Caco-2 (cell line): ENCODE results near the gene ENO3. TPM values are rescaled to one million over a fixed set of nuclear protein-coding genes. Genes with fewer than 3 reads are reported as not detected.
A peak's percentile ranks its signal among the peaks of the same experiment; 100 is the strongest.

Experiments used
- BruUV-seq: library from RNA; stranded (reverse); fragments of 400-500 nt; replicated peaks from 2 replicates; lab custom pipeline; 2021; lab: Mats Ljungman, UMichigan
- CTCF ChIA-PET: fragments of 300-600 bp; sonication (Branson Sonifier 250); formaldehyde crosslinking; loops from one replicate; lab custom pipeline; 2022; ENCODE audit warnings: antibody characterized with exemption; lab: Charles Lee
- POLR2A ChIA-PET: fragments of 300-600 bp; sonication (Branson Sonifier 250); formaldehyde crosslinking; loops from one replicate; lab custom pipeline; 2022; ENCODE audit warnings: antibody characterized with exemption; lab: Charles Lee
- DNase-seq, 2 experiments: peaks; one replicate each; pipeline versions ENCODE4 v3.0.0 to v3.0.0-alpha.2; 2020 to 2022
- H3K27me3 ChIP-seq: replicated peaks from 2 replicates; pipeline ENCODE4 v1.6.0; 2011; ENCODE audit warnings: low read length; ENCODE audit not compliant: control insufficient read depth, insufficient read depth
- H3K36me3 ChIP-seq: 2 replicates; pipeline ENCODE4 v1.5.1; 2011; ENCODE audit warnings: low read length; ENCODE audit not compliant: control insufficient read depth, insufficient read depth
- H3K4me1 ChIP-seq: fragments of 250-450 bp; sonication (Bioruptor Pico); 2 replicates; pipeline ENCODE4 v1.5.1; 2020; ENCODE audit warnings: mild to moderate bottlenecking
- H3K4me3 ChIP-seq: 2 replicates; pipeline ENCODE4 v1.5.1; 2011; ENCODE audit warnings: low read depth, mild to moderate bottlenecking, control low read depth, low read length
- H3K9me3 ChIP-seq: fragments of 250-450 bp; sonication (Bioruptor Pico); 2 replicates; pipeline ENCODE4 v1.5.1; 2020; ENCODE audit warnings: mild to moderate bottlenecking, moderate library complexity
- H3K27ac Mint-ChIP-seq: one replicate; pipeline ENCODE4 v1.8.0; 2022; ENCODE audit warnings: mixed read lengths; ENCODE audit not compliant: unreplicated experiment
- H3K27me3 Mint-ChIP-seq: one replicate; pipeline ENCODE4 v1.8.0; 2022; ENCODE audit warnings: mixed read lengths; ENCODE audit not compliant: insufficient read depth, unreplicated experiment
- H3K36me3 Mint-ChIP-seq: one replicate; pipeline ENCODE4 v1.8.0; 2022; ENCODE audit warnings: mild to moderate bottlenecking, mixed read lengths; ENCODE audit not compliant: insufficient read depth, unreplicated experiment
- H3K4me1 Mint-ChIP-seq: one replicate; pipeline ENCODE4 v1.8.0; 2022; ENCODE audit warnings: low read depth, mixed read lengths; ENCODE audit not compliant: unreplicated experiment
- H3K4me3 Mint-ChIP-seq: one replicate; pipeline ENCODE4 v1.8.0; 2022; ENCODE audit warnings: mild to moderate bottlenecking, moderate library complexity, mixed read lengths; ENCODE audit not compliant: unreplicated experiment
- H3K9me3 Mint-ChIP-seq: one replicate; pipeline ENCODE4 v1.8.0; 2022; ENCODE audit warnings: mixed read lengths; ENCODE audit not compliant: unreplicated experiment
- intact Hi-C: fragments of 100-400 bp; cut with micrococcal nuclease; formaldehyde crosslinking; loops from one replicate; pipeline ENCODE4 v1.10.0; 2022; ENCODE audit not compliant: unreplicated experiment
- total RNA-seq: library from RNA; stranded (reverse); gene quantifications from 2 replicates; pipeline ENCODE4 v1.2.3, GENCODE V29; 2022
- TF ChIP-seq, protein P1 (sequence below), 2 experiments: fragments of 200-600 bp in 1 of 2; IDR thresholded peaks; 1 replicate in 1 of 2; 2 replicates in 1 of 2; pipeline versions ENCODE4 v1.5.1 to v1.8.0; 2011 to 2022; ENCODE audit warnings: antibody characterized with exemption in 1 of 2, control low read depth in 1 of 2, inconsistent platforms in 1 of 2, low read depth in 1 of 2, low read length in 1 of 2, mild to moderate bottlenecking in 1 of 2, moderate library complexity in 1 of 2; ENCODE audit not compliant: insufficient read depth in 1 of 2, severe bottlenecking in 1 of 2, unreplicated experiment in 1 of 2

The ENO3 gene
- total RNA-seq, 1 experiment from 2014 or later = 8.1 TPM

DNA sequence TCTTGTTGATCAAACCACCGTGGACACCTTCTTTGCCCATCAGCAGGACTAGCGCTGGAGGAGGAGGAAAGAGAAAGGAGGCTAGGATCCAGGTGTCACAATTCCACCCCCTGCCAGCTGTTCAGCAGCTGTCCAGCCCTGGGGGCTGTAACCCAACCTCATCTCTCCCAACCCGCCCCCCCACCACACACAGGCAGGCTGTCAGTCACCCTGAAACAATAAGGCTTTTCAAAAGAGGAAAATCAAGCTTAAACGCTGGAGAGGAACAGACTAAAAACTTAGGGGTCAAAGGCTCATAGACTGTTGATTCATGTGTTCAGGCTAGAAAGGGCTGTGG lies 5.0 kb upstream of the ENO3 start:
- DNase-seq = no peak
- intact Hi-C loops = no loop called here
- TF ChIP-seq, protein P1, sequence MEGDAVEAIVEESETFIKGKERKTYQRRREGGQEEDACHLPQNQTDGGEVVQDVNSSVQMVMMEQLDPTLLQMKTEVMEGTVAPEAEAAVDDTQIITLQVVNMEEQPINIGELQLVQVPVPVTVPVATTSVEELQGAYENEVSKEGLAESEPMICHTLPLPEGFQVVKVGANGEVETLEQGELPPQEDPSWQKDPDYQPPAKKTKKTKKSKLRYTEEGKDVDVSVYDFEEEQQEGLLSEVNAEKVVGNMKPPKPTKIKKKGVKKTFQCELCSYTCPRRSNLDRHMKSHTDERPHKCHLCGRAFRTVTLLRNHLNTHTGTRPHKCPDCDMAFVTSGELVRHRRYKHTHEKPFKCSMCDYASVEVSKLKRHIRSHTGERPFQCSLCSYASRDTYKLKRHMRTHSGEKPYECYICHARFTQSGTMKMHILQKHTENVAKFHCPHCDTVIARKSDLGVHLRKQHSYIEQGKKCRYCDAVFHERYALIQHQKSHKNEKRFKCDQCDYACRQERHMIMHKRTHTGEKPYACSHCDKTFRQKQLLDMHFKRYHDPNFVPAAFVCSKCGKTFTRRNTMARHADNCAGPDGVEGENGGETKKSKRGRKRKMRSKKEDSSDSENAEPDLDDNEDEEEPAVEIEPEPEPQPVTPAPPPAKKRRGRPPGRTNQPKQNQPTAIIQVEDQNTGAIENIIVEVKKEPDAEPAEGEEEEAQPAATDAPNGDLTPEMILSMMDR (IDR thresholded peaks at IDR 0.05; ENCODE audit: insufficient read depth in 1 of 2, low read depth in 1 of 2, low read length in 1 of 2, severe bottlenecking in 1 of 2, unreplicated experiment in 1 of 2) = no peak
- no peaks in the 10 kb centered on the region for H3K27me3 Mint-ChIP-seq
- Histone ChIP-seq H3K4me1 (0 out of 2 replicates have a peak, but pooled peaks cover 7% of the 10 kb centered on the region), H3K4me3 (no peak overlapping the region), H3K36me3 (no peaks in the 10 kb centered on the region; the same call in 1 of the 2 replicates), H3K27me3 (no peaks in the 10 kb centered on the region), H3K9me3 (no peaks in the 10 kb centered on the region)
- H3K4me3 Mint-ChIP-seq = peak overlapping the region; percentile 85
- peaks cover 8% of the 10 kb centered on the region for H3K4me1 Mint-ChIP-seq
- no TSS peak for BruUV-seq
- no peaks in the 10 kb centered on the region for H3K9me3 Mint-ChIP-seq
- H3K36me3 Mint-ChIP-seq = peaks cover 43% of the 10 kb centered on the region
- POLR2A ChIA-PET = no interaction called here
- H3K27ac Mint-ChIP-seq = peak overlapping the region; percentile 87
- CTCF ChIA-PET = no interaction called here

DNA sequence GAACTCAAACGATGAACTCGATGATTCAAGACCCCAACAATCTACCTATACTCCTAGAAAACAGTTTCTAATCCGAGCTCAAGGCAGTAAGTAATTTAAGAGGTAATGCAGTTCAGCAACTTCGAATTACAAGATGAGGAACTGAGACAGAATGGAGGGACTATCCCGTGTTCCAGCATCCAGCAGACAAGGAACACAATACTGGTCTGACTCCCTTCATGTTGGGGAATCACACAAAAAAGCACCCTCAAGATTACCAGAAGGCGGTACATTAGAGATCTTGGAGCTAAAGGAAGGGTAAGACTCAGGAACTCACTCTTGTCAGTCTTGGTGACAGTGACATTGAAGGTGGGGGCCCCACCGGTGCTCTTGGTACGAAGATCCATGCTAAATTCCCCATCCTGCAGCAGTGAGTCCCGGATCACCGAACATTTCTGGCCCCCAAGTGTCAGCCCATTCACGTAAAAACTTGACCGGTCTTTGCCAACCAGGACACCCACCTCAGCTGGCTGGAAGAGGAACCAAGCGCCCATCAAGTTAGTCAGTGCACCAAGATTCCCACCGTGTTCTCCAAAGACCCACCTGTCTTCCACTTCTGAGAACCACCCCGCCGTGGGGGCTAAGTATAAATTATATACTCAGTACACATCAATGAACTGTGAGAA lies 4.5 kb upstream of the ENO3 start:
- peaks cover 43% of the 10 kb centered on the region for H3K36me3 Mint-ChIP-seq
- peak overlapping the region; percentile 87 for H3K27ac Mint-ChIP-seq
- H3K9me3 Mint-ChIP-seq = no peaks in the 10 kb centered on the region
- H3K4me1 Mint-ChIP-seq = peaks cover 9% of the 10 kb centered on the region
- H3K27me3 Mint-ChIP-seq = no peaks in the 10 kb centered on the region
- H3K4me3 ChIP-seq = peak overlapping the region; percentile 97
- TF ChIP-seq, protein P1 (IDR thresholded peaks at IDR 0.05; ENCODE audit: insufficient read depth in 1 of 2, low read depth in 1 of 2, low read length in 1 of 2, severe bottlenecking in 1 of 2, unreplicated experiment in 1 of 2) = no peak
- peaks cover 11% of the 10 kb centered on the region for H3K4me1 ChIP-seq
- DNase-seq = no peak
- H3K9me3 ChIP-seq = no peaks in the 10 kb centered on the region
- intact Hi-C loops = no loop called here
- peak overlapping the region; percentile 85 for H3K4me3 Mint-ChIP-seq
- TSS peak; percentile 56 for BruUV-seq
- no peaks in the 10 kb centered on the region for H3K27me3 ChIP-seq
- no peaks in the 10 kb centered on the region; the same call in 1 of the 2 replicates for H3K36me3 ChIP-seq
- ChIA-PET CTCF (interaction anchor here (0.8 kb wide), 1 partner anchor 21 kb away, joined by 3 read pairs; the partner anchor contains the start of gene SPAG7), POLR2A (no interaction called here)

DNA sequence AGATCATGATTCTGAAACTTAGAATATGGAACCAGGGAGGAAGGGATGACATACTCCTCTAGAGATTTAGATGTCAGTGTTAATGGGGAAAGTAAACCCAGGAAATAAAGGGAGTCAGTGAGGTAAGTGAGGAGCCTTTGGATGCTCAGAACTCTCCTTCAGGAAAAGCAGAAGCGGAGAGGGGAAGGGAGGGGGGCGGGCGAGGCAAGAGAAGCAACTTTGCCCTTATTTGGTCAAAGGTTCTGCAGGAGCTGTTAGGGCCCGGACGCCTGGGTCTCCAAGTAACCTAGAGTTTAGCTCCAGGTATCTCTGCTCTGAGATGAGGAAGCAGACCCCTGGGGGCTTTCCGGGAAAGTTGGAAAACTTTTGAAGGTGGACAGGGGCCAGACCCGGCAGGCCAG lies 3.9 kb upstream of the ENO3 start:
- no peaks in the 10 kb centered on the region for H3K9me3 Mint-ChIP-seq
- BruUV-seq = no TSS peak
- CTCF ChIA-PET = interaction anchor here (0.8 kb wide), 1 partner anchor 20 kb away, joined by 3 read pairs; the partner anchor contains the start of gene SPAG7
- Histone ChIP-seq H3K27me3 (no peaks in the 10 kb centered on the region), H3K9me3 (no peaks in the 10 kb centered on the region), H3K36me3 (no peaks in the 10 kb centered on the region; the same call in 1 of the 2 replicates), H3K4me1 (peaks cover 15% of the 10 kb centered on the region), H3K4me3 (peak overlapping the region; percentile 97)
- H3K27me3 Mint-ChIP-seq = no peaks in the 10 kb centered on the region
- peak overlapping the region; percentile 87 for H3K27ac Mint-ChIP-seq
- peaks cover 43% of the 10 kb centered on the region for H3K36me3 Mint-ChIP-seq
- no peak for DNase-seq
- POLR2A ChIA-PET = no interaction called here
- H3K4me3 Mint-ChIP-seq = peak overlapping the region; percentile 85
- TF ChIP-seq, protein P1 (IDR thresholded peaks at IDR 0.05; ENCODE audit: insufficient read depth in 1 of 2, low read depth in 1 of 2, low read length in 1 of 2, severe bottlenecking in 1 of 2, unreplicated experiment in 1 of 2) = no peak
- intact Hi-C loops = no loop called here
- peaks cover 10% of the 10 kb centered on the region for H3K4me1 Mint-ChIP-seq
